ENCODE measurements around the gene TMEM237. TPM values are rescaled to one million over a fixed set of nuclear protein-coding genes. Genes with fewer than 3 reads are reported as not detected.

TMEM237 gene
- total RNA-seq, 1 donor = 62.8 TPM

DNA sequence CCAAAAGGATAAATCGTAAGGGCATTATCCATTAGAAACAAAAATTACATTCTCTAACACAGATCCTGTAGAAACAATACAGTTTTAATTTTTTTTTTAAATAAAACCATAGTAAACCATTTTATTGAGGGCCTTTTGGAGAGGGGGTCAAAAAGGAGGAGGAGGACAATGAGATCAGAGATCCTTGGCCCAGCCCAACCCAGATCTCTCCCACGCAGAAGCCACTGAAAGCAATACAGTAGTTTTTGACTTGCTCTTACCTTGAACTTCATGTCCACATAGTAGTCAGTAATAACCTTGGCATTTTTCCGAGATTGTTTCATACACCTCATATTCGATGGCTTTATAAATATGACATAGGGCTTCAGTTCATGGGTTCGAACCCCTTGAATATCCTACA, 4.1 kb upstream of the TMEM237 start:
- no peak overlapping the region for H3K4me3 ChIP-seq (ENCODE audit: low read depth, low read length)

DNA sequence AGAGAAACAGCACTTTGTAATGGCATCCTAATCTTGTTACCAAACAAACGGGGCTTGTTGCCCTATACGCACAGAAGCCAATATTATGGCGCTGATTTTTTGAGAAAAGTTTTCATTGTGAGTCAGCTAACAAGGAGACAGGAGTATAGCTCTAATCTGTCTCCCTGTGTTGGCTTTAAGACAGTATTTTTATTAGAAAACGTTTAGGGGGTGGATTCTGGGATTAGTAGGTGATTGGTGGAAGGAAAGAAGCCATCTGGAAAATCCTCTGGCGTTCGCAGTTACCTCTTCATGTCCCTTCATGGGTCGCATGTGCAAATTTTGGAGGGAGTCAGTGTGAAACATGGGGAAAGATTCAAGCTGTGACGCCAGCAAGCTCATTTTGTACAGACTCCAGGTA, 698 bp upstream of the TMEM237 start:
- peak; percentile 71 for DNase-seq (ENCODE audit: low read depth)
- TF ChIP-seq, protein P1, sequence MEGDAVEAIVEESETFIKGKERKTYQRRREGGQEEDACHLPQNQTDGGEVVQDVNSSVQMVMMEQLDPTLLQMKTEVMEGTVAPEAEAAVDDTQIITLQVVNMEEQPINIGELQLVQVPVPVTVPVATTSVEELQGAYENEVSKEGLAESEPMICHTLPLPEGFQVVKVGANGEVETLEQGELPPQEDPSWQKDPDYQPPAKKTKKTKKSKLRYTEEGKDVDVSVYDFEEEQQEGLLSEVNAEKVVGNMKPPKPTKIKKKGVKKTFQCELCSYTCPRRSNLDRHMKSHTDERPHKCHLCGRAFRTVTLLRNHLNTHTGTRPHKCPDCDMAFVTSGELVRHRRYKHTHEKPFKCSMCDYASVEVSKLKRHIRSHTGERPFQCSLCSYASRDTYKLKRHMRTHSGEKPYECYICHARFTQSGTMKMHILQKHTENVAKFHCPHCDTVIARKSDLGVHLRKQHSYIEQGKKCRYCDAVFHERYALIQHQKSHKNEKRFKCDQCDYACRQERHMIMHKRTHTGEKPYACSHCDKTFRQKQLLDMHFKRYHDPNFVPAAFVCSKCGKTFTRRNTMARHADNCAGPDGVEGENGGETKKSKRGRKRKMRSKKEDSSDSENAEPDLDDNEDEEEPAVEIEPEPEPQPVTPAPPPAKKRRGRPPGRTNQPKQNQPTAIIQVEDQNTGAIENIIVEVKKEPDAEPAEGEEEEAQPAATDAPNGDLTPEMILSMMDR (IDR thresholded peaks at IDR 0.05; ENCODE audit: insufficient read depth, low read length) = no peak
- H3K4me3 ChIP-seq (ENCODE audit: low read depth, low read length) = peak overlapping the region; percentile 94

More for the DNA sequence above, 4.1 kb upstream of the TMEM237 start:
- DNase-seq (ENCODE audit: low read depth) = no peak
- TF ChIP-seq, protein P1 (IDR thresholded peaks at IDR 0.05; ENCODE audit: insufficient read depth, low read length) = no peak

DNA sequence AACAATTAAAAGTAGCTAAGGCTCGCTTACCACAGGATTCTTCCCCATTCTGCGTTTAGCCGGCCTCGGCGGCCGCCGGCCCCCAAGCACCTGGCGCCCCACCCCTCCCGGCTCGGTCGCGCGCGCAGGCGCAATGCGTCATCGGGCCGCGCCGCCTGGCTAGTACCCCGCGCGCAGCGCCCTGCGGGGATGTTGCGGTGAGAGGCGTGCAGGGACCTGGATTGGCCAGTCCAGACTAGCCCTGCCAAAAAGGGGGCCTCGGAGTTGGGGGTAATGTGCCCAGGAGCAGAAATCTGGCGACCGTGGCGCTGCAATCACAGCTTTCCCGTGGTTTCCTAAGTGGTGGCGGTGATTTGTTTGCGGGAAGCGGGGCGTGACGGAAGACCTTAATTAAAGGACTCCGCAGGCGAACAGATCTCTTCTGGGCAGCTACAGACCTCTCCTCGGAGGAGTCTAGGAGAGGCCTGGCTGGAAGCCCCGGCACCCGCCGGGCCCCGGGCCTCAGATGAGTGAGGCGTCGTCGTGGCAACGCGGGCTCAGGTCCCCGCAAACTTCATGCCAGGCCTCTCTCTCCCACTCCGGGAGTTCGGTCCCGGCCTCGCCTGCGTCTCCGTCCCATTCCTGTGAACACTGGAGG, 606 bp downstream of the TMEM237 start:
- TF ChIP-seq, protein P1 (IDR thresholded peaks at IDR 0.05; ENCODE audit: insufficient read depth, low read length) = no peak
- peak overlapping the region; percentile 94 for H3K4me3 ChIP-seq (ENCODE audit: low read depth, low read length)
- DNase-seq (ENCODE audit: low read depth) = peak; percentile 72

DNA sequence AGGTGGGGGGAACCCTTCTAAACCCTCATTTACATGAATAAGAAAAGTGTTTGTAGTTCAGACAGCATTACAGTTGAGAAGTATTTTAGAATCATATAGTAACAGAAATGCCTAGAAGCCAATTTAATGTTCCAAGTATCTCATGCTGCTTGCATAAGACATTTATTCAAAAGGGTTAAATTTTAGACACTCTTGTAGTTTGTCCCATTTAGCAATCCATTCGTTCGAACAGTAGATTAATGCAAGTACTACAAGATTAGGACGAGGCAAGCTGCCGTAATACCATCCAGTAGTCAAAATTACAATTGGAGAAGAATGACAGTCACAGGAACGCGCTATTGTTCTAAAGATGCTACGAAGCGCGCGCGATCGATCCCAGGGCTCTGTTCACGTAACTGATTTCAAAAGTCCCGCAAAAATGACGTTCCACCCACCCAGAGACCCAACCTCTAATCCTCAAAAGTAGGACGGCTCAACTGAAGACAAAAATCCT, 1.2 kb downstream of the TMEM237 start:
- peak overlapping the region; percentile 94 for H3K4me3 ChIP-seq (ENCODE audit: low read depth, low read length)
- DNase-seq (ENCODE audit: low read depth) = no peak
- TF ChIP-seq, protein P1 (IDR thresholded peaks at IDR 0.05; ENCODE audit: insufficient read depth, low read length) = no peak

DNA sequence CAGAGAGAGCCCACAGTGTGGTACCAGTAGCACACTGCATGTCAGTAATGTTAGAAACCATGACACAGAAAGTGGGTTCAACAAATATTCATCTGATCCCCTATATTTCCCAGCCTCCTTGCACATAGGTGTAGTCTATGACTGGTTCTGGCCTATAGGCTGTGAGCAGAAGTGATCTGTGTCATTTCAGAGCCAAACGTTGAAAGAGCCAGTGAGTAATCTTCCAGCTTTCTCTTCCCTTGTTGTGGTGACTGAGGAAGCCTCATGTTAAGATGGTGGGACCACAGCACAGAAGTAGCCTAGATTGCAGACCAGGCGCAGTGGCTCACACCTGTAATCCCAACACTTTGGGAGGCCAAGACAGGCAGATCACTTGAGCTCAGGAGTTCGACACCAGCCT, 4.1 kb downstream of the TMEM237 start:
- TF ChIP-seq, protein P1 (IDR thresholded peaks at IDR 0.05; ENCODE audit: insufficient read depth, low read length) = no peak
- no peak for DNase-seq (ENCODE audit: low read depth)
- H3K4me3 ChIP-seq (ENCODE audit: low read depth, low read length) = no peak overlapping the region

DNA sequence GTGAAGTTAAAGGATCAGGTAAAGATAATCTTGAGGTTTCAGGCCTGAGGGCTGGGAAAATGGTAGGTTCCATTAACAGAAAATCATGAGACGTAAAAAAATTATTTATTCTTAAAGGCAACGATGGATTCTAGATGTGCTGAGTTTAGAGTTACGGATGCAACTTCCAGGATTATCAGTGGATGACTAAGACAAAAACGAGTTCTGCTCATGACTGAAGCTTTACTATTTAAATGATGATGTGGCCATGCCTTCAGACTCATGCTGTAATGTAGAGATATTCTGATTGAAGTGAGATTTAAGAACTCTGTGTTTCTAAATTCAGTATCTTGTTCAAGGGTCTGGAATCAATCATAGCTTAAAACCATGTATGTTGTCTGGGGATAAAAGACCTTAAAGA, 5.0 kb downstream of the TMEM237 start:
- no peak for DNase-seq (ENCODE audit: low read depth)
- TF ChIP-seq, protein P1 (IDR thresholded peaks at IDR 0.05; ENCODE audit: insufficient read depth, low read length) = no peak
- H3K4me3 ChIP-seq (ENCODE audit: low read depth, low read length) = no peak overlapping the region

Data from fibroblast of the aortic adventitia (primary cell).